HG03558 (cell line): Measurements from ENCODE around the gene IFNLR1.

Experiments used
- ATAC-seq: cut with Tn5 transposase; IDR thresholded peaks from one replicate; pipeline ENCODE4 v1.9.1; 2021; ENCODE audit warnings: moderate number of reproducible peaks; ENCODE audit not compliant: unreplicated experiment; ENCODE audit errors: extremely low read depth

IFNLR1 gene

DNA sequence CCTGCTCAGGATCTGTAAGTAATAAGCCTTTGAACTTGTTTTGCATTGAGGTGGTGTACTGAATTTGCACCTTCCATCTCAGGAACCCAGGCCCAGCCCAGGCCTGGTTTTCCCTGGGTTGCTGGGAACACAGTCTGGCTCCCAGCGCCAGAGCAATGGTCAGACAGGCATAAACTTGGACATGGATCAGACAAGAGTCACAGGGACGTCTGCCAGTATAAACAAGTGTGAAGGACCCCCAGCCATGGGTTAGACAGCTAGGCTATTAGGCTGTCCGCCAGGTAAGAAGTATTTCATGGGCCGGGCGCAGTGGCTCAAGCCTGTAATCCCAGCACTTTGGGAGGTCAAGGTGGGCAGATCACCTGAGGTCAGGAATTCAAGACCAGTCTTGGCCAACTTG lies 5.5 kb downstream of the IFNLR1 start:
- ATAC-seq: no peak

DNA sequence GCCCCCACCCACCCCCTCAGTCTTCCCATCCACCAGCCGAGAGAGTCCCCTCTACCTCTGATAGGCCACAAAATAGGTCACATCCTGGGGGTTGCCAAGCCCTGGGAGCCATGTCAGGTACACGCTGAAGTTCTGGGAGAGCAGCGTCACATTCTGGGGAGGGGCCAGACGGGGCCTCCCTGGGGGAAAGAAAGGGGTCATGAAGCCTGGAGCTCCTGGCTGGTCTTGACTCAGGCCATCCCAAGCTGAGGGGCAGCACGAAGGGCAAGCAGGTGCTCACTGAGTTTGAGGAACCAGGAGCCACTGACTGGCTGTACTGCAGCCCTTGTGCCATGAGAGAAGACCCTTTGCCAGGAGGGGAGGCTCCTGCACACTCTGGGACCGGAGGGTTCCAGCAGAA lies 6.4 kb downstream of the IFNLR1 start:
- ATAC-seq: no peak

DNA sequence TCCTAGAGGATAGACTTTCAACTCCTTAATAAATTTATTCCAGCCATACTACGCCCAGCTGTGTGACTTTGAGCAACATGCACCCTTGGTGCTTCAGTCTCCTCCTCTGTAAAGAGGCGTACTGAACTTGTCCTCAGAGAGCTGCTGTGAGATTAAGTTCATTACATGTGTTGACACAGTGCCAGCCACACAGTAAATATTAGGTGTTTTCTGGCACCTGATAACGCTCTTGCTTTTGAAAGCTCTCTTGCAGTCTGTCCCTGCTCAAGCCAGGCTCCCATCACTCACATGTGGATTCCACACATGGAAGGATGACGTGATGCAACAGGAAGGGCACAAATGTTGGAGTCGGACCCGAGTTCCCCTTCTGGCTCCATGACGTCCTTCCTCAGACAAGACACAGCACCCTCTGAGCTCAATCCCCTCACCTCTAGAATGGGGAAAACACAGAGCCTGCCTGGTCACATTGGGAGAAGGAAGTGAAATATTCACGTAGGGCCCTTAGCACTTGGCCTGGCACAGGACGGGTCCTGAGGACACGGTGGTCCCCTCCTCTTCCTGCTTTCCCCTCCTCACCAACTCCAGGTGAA lies 7.7 kb downstream of the IFNLR1 start:
- no peak for ATAC-seq

DNA sequence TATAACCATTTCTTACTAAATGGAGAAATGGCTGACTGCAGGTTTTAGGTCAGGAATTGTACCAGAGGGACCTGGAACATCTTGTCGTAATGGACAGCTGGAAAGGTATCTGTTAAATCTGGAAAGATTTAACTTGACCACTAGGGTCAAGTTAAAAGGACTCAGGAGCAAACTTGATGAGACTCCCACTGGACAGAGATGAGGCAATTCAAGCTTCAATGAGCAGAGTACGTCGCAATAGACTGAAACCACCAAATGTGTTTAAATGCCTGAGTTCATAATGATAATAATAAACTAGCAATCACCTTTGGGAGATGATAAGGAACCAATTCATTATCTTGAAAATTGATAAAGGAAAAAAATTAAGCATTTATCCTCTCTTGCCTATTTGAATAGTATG lies 8.7 kb downstream of the IFNLR1 start:
- ATAC-seq: no peak

DNA sequence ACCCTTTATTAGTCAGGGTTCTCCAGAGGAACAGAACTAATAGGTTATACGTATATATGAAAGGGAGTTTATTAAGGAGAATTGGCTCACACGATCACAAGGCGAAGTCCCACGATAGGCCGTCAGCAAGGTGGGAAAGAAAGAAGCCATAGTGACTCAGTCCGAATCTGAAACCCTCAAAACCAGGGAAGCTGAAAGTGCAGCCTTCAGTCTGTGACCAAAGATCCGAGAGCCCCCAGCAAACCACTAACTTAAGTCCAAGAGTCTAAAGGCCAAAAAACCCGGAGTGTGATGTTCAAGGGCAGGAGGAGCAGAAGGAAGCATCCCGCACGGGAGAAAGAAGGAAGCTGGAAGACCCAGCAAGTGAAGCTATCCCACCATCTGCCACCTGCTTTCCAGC lies 9.9 kb downstream of the IFNLR1 start:
- no peak for ATAC-seq

DNA sequence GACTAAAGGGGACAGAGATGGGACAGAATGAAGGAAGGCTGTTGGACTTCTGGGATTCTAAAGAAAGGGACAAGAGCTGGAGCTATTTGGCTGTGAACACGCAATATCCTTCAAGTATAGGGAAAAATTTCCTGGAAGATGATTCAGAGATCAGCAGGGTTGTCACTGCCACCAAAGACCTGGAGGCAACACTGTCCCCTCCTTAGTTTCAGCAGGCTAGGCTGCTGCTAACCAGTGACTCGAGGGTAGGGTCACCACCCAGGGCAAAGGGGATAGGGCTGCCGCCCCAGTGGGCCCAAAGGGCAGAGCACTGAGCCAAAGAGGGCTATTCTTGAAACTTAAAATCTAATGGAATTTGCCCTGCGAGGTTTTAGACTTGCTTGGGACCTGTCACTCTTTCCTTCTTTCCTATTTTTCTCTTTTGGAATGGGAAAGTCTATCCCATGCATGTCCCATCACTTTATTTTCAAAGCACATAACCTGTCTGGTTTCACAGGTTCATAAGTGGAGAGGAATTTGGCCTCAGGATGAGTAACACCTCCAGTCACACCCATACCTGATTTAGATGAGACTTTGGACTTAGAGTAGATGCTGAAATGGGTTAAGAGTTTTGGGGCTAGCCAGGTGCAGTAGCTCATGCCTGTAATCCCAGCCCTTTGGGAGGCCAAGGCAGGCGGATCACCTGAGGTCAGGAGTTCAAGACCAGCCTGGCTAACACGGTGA lies 11.9 kb downstream of the IFNLR1 start:
- ATAC-seq: no peak

DNA sequence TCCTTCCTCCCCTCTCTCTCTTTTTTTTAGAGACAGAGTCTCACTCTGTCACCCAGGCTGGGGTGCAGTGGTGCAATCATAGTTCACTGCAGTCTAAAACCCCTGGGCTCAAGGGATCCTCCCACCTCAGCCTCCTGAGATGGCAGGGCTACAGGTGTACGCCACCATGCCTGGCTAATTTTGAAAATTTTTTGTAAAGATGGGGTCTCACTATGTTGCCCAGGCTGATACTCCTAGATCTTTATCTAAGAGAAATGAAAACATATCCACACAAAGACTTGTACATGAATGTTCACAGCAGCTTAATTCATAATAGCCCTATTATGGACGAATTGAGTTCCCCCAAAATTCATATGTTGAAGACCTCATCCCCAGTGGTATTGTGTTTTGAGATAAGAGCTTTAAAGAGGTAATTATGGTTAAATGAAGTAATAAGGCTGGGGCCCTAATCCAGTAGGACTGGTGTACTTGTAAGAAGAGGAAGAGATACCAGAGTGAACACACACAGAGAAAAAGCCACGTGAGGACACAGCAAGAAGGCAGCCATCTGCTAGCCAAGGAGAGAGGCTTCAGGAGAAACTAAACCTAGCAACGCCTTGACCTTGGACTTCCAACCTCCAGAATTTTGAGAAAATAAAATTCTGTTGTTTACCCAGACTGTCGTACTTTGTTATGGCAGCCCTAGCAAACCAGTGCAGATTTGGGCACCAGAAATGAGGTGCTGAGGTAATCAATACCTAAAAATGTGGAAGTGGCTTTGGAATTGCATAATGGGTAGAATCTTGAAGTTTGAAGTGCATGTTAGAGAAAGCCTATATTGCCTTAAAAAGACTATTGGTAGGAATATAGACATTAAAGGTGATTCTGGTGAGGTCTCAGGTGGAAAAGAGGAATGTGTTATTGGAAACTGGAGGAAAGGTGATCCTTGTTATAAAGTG lies 13.2 kb downstream of the IFNLR1 start:
- ATAC-seq: no peak

DNA sequence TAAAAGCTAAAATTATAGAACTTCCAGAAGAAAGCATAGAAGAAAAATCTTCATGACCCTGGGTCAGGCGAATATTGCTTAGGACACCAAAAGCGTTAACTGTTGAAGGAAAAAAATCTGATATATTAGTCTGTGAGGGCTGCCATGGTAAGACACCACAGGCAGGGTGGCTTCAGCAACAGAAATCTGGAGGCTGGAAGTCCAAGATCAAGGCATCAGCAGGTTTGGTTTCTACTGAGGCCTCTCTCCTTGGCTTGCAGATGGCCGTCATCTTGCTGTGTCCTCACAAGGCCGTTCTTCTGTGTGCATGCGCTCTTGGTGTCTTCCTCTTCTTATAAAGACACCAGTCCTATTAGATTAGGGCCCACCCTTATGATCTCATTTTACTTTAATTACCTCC lies 14.5 kb downstream of the IFNLR1 start:
- no peak for ATAC-seq

DNA sequence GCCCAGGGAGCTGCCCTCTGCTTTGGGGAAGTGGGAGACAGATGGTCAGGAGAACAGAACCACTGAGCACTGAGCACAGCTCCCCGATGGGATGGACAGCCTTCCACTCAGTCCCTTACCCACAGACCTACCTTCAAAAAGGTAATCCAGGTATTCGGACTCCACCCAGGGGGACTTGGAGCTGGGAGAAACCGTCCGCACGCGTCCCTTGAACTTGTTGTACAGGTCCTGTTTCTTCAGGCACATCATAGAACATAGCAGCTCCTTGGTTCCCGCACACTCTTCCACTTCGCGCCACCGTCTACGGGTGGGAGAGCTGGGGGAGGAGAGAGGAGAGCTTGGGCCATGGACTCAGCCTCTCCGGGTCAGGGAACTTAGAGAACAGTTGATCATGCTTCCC lies 17.8 kb downstream of the IFNLR1 start:
- no peak for ATAC-seq

DNA sequence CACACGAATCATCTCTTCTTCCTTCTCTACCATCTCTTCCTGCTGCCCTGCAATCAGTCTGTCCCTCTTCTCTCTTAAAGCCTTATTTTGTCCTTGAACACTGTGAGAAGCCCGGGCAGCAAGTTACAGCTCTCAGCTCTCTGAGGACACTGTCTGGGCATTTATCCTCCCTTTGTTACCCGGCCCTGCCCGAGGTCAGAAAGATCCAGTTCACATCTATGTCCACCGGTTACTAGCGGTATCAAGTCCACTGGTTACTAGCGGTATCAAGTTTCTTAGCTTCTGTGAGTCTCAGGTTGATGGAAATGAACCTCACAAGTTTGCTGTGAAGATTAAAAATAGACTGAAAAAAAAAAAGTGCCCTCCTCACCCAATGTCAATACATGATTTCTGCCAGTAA lies 18.8 kb downstream of the IFNLR1 start:
- no peak for ATAC-seq

DNA sequence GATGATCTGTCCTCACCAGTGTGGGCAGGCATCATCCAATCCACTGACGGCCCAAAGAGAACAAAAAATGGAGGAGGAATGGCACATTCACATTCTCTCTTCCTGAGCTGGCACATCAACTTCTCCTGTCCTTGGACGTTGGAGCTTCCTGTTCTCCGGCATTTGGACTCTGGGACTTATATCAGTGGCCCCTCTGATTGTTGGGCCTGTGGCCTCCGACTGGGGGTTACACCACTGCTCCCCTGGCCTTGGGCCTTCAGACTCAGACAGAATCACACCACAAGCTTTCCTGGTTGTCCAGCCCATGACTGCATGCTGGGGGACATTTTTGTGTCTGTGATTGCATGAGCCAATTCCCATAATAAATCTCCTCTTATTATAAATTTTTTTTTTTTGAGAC lies 20.1 kb downstream of the IFNLR1 start:
- ATAC-seq: no peak

DNA sequence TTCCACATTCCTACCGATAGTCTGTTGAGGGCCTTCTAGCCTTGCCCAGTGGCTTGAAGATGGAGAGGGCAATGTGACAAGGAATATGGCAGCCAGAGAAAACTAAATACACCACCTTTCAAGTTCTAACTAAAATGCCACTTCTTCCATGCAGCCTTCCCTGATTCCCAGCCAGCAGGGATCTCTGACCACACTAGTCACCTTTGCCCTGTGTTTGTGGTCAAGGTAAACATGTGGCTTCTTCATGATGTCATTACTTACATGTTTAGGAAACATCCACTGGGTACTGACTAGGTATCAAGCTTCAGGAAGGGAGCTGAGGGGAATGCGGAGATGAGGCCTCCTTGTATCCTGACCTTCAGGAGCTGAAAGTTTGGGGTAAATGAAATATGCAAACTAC lies 21.6 kb downstream of the IFNLR1 start:
- ATAC-seq: no peak

DNA sequence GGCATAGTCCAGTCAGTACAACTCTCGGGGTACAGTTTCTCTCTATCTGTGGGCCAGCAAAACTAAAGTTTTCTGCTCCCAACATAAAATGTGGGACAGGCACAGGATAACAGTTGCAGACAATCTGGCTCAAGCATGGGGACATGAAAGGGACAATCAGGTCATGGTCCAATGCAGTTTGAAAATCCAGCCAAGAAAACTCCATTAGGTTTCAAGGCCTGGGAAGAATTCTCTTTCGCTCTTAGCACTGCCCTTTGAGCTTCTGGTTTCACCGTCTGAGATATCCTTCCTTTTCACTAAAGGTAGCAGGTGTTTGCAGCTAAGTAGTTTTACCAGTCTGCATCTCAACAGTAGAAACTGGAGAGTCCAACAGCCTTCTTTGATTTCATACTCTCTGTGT lies 23.1 kb downstream of the IFNLR1 start:
- ATAC-seq: no peak

DNA sequence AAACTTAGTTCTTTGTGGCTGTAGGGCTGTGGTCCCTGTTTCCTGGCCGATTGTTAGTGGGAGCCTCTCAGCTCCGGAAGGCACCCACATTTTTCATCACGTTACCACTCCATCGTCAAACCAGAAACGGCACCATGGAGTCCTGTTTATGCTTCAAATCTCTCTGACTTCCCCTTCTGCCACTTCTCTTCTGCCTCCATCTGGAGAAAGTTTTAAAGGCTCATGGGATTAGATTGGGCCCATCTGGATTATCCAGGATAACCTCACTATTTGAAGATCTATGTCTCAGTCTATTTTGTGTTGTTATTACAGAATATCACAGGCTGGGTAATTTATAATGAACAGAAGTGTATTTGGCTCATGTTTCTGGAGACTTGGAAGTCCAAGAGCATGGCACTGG lies 24.9 kb downstream of the IFNLR1 start:
- ATAC-seq: no peak

DNA sequence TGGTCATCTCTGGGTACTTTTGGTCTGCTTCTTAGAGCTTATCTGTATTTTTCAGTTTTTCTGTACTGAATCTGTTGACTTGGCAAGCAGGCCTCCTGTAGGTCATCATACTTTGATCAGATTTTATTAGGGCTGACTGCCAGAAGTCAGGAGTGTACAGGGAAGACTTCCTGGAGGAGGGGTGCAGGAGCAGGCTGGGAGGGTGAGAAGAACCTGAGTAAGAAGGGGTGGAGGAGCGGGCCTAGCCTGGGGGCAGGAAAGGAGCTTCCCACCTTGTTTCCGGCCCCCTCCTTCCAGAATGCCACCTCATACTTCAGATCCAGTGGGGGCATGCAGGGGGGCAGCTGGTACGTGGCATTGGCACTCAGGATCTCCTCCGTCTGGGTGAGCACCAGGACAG lies 25.8 kb downstream of the IFNLR1 start:
- no peak for ATAC-seq

DNA sequence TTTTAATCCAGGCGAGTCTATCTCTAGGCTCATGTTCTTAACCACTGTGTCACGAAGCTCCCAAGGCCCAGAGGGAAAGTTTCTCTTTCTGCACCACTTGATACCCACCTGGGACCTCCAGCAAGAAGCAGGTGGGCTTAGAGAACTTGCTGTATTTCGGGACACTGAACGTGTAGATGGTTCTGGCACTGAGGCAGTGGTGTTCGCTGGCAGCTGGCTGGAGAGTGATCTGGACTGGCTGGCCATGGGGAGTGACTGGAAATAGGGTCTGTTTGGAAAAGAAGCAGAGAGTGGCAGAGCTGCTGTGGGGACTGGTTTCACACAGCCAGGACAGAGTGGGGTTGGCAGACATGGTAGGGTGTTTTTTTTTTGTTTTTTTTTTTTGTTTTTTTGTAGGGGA lies 27.7 kb downstream of the IFNLR1 start:
- no peak for ATAC-seq

DNA sequence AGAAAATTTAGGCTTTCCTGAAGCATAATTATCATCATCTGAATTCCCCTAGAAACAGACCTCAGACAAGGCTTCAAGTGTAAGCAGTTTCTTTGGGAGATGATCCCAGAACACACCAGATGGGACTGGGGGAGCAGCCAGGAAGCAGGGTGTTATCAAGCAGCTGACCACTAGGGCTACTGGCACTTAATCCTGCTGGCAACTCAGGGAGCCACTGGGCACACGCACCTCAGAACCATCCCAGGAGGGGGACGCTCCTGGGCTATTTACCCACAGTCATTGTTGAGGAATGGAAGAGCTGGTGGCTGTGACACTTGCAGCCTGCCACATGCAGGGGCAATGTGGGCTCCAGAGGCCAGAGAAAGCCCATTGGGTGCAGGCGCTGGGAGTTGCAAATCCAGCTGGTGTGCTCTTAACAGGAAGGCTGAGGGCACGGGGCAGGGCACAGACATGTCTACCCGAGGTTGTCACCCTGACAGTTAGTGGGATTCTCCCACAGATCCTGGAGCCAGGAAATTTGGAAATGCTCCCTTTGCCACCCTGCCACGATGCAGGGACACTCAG lies 29.1 kb downstream of the IFNLR1 start:
- no peak for ATAC-seq

DNA sequence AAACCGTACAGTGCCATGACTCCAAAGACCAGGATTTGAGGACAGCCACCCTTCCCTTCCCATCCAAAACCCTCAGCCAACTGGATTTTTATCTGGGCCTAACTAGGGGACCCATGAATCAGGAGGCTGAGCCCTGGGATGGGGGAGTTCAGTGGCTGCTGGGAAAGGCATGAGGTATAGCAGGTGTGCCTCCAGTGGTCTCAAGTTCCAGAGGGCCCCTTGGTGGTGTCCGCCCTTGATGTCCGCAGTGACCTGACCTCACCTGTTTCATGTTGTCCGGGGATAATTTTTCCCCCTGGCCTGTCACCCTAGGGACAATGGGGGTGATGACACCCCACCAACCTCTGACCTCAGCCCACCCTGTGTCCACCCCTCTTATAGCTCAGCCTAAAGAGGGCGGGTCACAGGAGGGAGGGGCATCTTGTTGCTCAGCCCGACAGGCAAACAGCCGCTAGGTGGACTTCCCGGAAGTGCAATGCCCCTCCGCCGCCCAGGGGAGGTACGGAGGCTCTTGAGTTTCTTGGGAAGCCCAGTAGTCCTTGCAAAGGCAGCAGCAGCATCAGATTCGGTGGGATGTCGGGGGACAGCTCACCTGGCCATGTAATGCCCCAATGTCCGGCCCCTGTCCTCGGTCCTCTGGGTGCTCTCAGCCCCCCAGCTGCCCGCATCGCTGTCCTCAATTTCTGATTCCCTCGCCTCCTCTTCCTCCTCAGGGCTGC lies 30.4 kb downstream of the IFNLR1 start:
- ATAC-seq: no peak

DNA sequence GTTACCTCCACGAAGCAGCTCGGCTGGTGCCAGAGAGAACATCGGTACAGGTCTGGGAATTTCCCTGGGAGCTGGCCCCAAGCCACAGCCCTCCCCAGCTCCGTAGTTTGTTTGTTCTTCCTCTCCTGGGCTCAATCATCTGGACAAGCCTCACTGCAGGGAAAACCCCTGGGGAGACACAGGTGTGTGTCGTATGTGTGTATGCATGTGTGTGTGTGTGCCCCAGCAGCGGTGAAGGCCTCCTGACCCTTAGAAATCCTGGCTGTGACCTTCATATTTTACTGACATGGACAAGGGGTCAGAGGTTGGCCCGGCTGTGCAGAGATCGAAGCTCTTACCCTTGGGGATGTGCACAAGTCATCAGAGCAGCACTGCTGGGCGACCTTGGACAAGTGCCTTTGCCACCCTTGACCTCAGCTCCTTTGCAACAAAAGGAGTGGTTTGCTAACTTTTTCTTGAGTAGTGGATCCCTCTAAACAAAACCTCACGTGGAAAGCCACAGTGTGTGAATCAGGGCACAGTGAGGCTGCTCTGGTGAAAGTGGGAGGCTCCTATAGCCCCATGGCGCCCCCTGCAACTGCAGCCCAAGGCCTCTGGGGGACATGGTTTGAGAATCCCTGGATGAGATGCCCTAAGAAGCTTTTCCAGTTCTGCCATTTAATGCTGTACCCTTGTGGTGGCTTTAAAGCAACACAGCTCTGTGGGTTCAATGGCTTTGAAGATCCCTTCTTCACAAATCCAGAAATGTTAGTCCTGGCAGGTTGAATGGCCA lies 31.9 kb downstream of the IFNLR1 start:
- ATAC-seq: no peak

DNA sequence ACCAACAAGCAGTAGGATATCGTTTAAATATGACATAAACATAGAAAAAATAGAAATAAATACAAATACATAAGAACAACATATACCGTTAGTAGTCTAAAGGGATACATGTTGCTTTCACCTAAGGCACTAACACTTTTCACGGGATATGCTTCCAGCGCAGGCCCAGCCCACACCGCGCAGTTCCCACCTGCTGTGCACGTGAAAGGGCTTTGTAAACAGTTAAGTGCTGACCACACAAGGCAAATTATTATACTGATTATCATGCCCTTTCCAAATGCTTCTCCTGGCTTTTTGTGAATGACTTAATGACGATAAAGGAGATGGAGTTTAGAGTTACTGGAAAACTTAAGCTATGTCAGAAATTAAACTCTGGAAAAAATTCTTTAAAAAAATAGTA lies 32.9 kb downstream of the IFNLR1 start:
- ATAC-seq: no peak
